Body of pancreas (tissue), 4 donors: ENCODE results near the gene CGNL1.

Experiments
- CTCF ChIP-seq, 7 experiments: fragments of 450-650 bp in 4 of 7; fragments of 200-600 bp in 3 of 7; sonication (generic) in 3 of 7; IDR thresholded peaks; one replicate each; pipeline ENCODE4 v1.5.1; 2016 to 2019; ENCODE audit warnings: antibody characterized with exemption in 7 of 7
- POLR2A ChIP-seq, 3 donors: fragments of 450-650 bp; IDR thresholded peaks; one replicate each; pipeline ENCODE4 v1.6.1; 2016; ENCODE audit warnings: antibody characterized with exemption in 3 of 3, mild to moderate bottlenecking in 2 of 3

DNA sequence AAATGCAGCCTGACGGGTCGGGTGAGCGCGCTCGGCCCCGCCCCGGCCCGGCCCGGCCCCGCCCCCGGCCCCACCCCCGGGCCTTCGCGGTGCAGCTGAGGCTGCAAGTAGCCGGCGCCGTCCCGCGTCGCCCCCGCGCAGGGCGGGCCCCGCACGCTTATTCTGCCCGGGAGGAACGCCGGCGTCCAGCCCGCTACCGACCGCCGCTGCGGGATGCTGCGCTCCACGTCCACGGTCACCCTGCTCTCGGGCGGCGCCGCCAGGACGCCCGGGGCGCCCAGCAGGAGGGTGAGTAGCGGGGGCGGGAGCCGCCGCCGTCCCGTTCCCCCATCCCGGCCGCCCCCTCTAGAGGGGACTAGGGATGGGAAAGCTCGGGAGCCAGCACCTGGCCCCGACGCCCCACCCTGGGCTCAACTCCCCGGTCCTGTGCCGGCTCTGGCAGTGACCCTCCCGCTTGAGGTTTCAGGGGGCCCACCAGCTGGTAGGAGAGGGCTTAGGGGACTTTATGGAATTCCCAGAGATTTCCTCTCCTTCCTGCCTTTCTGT lies 215.6 kb downstream of the CGNL1 start, which contains the start of gene MYZAP:
- TF ChIP-seq CTCF (IDR thresholded peaks at IDR 0.05): no peak
- peak; percentile 33 to 65 (median 38) for TF ChIP-seq POLR2A (IDR thresholded peaks at IDR 0.05)
